CD4-positive, alpha-beta T cell treated with Interleukin-10 for 1 hour (primary cell): ENCODE measurements around the gene SHC3.

Experiments
- DNase-seq: peaks from one replicate; pipeline ENCODE4 v3.0.0-alpha.2; 2020

SHC3 gene

DNA sequence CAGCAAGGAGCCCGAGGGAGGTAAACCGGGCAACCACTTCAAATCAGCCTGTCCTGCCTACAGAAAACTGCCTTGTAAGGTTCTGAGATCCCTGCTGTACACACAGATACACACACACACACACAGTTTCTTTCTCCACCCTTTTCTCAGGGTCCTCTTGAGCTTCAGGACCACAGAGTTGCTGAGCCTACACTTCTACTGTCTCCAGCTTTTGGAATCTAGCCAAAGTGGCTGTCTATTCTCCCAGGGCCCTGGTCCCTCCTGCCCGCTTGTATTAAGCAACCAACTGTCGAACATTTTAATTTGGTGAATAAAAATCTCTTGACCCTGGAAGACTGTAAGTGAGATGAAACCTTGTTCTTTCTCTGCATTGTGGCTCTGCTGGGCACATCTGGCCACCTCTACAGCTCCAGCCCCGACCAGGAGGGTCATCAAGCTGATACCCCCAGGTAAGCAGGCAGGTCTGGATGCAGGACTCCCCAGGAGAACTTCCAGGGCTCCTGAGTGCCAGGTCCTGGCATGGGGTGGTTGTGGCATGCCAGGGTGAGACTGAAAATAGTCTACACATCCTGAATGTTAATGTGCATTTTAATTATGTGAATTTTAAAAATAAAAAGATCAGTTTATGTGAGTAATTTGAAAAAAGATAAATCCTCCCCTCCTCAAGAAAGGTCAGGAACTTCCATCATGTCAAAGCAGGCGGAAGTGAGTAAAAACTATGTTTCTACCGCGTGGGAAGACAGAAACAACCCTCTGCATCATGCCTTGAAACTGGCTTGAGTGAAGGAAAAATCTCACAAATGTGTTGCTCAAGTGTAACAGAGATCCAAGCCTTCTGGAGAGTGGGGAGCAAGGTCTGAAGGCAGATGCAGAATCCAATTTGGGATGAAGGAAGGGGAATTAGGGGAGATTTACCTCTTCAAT, 202.4 kb downstream of the SHC3 start:
- DNase-seq: no peak

DNA sequence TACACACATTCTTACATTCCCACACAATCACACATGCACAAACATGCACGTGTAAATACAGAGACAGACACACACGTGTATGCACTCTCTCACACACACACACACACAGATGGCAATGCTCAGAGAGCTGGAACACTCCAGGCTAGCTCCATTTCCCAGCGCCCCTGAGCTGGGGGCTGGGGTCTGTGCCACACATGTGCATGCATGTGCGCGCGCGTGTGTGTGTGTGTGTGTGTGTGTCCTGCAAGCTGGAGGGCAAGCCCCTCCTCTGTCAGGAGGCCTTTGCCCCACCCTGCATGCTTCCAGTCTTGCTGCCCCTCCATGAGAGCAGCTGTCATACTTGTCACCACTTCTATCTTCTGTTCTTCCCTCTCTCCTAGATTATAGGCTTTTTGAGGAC, 204.0 kb downstream of the SHC3 start:
- no peak for DNase-seq

- no peak for DNase-seq
Measured at GRCh38 chr9:88973281-88974045, 205.2 kb downstream of the SHC3 start.

DNA sequence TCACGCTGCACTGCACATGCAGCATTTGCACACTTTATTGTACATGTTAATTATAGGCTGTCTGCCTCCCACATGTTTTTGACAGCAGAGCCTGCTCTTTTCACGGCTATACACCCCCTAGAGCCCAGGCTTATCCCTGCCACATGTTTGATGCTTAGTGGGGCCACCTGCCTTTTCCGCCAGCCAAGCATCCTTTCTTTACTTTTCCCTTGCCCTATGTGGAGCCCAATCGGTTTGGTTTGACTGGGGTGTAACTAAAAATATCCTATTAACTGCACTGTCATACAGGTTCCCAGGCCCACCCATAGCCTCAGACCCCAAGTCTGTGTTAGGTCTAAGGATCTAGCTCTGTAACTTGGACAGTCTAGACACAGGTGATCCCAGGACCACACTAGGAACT, 206.2 kb downstream of the SHC3 start:
- DNase-seq: no peak

GRCh38 chr9:88971131-88971960, 207.3 kb downstream of the SHC3 start:
- no peak for DNase-seq

DNA sequence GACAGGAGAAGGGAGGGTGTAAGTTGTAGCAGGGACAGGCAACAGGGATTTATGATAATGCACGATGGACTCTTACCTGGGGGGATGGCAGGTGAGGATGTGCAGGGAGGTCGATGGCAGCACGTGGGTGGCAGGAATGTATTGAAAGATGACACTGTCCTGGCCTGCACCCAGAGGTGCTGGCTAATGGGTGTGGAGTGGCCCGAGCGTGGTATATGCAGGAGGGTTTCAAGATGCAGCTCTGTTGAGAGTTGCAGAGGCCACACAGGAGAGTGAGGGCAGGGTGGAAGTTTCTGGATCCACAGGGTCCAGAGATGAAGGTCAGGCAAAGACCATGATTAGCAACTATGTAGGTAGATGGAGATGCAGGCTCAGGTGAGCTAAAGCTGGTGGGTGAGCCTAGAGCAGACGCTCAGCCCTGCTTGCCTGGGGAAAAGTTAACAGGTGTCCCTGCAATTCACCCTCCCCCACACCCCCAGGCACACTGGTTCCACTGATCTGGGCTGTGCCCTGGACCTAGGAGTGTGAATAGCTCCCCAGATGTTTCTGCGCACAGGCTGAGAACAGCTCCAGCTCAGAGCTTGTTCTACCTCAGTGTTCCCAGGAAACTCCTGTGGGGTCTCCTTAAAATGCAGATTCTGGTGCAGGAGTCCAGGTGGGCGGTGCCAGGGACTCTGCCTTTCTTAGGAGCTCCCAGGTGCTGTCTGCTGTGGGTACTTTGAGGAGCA, 208.8 kb downstream of the SHC3 start:
- DNase-seq: no peak

- no peak for DNase-seq
Measured at GRCh38 chr9:88968799-88969198, 209.8 kb downstream of the SHC3 start.

GRCh38 chr9:88966894-88967676, 211.5 kb downstream of the SHC3 start:
- no peak for DNase-seq

DNA sequence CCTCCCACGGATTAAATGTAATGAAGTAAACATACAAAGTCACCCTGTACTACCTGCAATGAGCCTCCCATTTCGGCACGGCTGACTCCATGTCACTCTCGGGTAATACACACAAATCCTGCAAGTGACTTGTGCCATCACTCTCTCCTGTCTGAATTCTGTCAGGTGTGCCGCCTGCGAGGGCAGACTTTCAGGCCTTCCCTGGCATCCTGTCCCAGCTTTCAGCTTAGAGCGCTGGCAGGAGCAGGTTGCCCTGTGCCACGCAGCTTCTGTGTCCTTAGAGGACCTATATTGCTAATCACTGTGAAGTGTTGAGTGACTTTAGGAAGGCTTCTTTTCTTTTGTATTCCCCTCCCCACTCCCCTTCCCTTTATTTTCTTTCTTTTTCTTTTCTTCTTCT, 213.1 kb downstream of the SHC3 start:
- no peak for DNase-seq

- no peak for DNase-seq
Measured at GRCh38 chr9:88960632-88961031, 218.0 kb downstream of the SHC3 start.

DNA sequence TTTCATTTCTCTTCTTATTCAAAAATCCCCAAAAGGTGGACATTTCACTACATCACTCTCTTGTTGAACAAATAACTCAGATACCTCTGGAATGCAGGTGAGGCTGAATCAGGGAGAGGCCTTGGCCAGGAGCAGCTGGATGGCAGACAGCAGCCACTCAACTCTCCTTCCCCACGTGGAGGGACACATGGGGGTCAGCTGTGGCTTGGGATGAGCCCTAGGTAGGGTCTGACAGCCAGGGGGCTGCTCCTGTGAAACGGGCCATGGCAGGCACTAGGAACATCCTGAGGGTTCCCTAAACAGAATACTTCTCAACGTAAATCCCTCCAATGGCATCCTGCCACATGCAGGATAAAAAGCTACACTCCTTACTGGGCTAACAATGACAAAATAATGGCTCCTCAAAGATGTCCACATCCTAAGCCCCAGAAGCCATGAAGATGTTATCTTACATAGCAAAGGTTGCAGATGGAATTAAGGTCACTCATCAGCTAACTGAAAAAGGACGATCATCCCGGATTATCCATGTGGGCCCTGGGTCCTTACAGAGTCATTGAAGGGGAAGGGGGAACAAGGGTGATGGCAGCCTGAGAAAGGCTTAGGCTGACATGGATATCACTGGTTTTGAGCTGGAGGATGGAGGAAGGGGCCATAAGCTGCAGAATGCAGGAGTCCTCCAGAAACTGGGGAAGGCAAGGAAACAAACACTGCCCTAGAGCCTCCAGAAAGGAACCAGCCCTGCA, 218.7 kb downstream of the SHC3 start:
- DNase-seq: no peak

DNA sequence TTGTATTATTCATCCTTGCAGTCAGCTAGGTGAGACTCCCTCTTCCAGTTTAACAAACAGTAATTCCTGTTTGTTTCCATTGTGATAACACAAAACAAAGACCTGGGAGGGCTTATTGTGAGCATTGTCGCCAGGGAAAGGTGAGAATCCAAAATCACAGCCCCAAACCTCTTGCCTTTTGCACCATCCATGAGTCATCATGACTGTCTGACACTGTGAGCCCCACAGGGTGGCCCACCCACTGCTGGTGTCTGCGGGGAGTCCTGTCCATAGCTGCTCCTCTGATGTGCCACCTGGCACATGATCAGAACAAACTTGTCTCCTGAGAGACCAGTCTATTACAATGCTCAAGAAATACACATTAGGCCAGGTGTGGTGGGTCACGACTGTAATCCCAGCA, 221.1 kb downstream of the SHC3 start:
- no peak for DNase-seq
